Dedifferentiated amniotic fluid mesenchymal stem cell (primary cell): ENCODE results near the gene BEND7.
"Not testable (repeated sequence)": the region's sequence is repeated elsewhere in the genome, so short reads cannot be mapped to it uniquely, and the experiment has no call there.

ENCODE experiments used
- DNase-seq: peaks from one replicate; pipeline ENCODE4 v3.0.0-alpha.2; 2016; ENCODE audit errors: extremely low spot score

Gene BEND7

DNA sequence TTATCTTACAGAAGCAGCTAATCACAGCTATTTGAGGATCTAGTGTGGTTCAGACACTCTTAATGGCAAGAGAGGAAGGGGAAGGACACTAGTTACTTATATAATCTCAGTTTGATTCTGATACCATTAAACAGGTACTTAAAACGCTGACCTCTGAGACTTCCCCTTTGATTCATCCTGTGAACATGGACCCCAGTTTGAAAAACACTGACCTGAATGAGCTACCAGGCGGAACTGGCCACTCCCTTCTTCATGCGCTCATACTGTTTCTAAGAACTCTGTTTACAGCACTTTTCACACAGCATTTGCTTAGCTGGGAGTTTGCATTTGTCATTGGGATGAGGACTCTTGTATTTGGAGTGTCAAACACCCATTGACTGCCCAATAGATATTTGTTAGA lies 45.7 kb downstream of the BEND7 start:
- no peak for DNase-seq

DNA sequence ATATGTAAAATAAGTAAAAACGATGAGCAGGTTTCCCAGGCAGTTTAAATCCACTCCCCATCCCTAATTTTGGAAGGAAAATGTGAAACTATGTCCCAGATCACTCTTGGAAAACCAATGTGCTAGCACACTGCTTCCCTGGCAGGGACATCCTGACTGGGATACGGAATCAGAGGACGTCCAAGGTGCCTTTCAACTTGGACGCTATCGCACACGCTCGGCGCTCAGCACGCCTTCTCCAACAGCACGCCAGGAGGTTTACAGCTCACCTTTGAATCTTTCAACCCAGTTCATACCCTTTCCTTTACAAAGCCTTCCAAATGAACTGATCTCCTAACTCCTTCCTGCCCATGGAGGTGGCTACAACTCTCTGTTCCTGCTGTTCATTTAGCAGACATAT lies 47.1 kb downstream of the BEND7 start:
- DNase-seq: no peak

DNA sequence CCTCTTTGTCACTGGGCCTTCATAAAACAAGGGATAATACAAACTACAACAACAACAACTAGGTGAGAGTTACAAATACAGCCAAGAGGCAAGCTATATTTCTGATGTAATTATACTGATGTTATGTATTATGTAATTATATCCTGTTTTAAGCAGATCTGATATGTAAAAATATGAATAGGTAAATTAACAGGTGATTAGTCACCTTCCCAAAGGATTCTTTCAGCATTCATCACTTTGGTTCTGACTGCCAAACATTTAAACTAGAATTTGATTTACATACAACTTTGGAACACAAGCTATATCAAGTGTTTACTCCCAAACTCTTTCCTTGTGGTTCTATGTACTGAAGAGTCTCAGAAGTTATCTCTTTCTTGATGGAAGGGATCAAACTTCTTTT lies 53.7 kb downstream of the BEND7 start:
- no peak for DNase-seq

DNA sequence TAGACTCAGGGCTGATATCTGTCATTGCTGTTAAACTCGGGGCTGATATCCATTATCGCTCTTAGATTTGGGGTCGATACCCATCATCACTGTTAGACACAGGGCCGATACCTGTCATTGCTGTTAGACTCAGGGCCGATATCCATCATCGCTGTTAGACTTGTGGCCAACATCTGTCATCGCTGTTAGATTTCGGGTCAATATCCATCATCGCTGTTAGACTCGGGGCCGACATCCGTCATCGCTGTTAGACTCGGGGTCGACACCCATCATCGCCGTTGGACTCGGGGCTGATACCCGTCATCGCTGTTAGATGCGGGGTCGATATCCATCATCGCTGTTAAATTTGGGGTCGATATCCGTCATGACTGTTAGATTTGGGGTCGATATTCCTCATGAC lies 54.8 kb downstream of the BEND7 start:
- no peak for DNase-seq

DNA sequence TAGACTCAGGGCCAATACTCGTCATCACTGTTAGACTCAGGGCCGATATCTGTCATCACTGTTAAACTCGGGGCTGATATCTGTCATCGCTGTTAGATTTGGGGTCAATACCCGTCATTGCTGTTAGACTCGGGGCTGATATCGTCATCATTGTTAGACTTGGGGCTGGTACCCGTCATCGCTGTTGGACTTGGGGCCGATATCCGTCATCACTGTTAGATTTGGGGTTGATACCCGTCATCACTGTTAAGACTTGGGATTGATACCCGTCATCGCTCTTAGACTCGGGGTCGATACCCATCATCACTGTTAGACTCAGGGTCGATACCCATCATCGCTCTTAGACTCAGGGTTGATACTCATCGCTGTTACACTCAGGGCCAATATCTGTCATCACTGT lies 56.5 kb downstream of the BEND7 start:
- DNase-seq: no peak

DNA sequence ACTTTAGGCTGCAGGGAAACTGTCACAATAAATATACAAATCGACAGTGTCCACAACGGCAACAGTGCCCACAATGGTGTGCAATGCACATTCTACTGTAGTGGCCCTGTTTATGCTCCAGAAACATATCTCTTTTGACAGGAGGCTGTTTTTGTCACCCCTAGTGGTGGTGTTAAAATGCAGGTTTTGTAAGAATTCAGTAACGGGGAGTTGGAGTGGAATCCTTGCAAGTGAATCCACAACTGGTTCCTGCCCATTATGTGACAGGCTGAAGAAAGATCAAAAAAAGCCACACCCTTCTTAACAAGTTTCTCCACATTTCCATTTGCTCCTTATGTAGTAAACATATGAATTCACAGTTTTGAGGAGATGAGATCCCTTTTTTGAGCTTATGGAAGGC lies 58.5 kb downstream of the BEND7 start:
- no peak for DNase-seq

DNA sequence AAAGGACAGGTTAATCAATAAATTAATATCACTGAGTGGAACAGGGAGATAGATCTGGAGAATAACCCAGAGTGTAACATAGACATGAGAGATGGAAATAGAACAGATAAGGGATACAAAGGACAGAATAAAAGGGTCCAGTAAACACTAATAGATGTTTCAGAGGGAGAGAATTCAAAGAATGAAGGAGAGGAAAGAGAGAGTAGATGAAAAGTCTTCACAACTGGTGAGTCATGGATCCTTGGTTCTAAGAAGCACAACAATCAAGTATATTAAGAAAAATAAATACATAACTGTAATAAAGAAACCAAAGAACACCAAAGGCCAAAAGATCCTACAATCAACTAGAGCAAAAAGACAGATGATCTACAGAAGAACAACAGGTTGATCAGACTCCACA lies 66.3 kb downstream of the BEND7 start:
- DNase-seq: no peak

DNA sequence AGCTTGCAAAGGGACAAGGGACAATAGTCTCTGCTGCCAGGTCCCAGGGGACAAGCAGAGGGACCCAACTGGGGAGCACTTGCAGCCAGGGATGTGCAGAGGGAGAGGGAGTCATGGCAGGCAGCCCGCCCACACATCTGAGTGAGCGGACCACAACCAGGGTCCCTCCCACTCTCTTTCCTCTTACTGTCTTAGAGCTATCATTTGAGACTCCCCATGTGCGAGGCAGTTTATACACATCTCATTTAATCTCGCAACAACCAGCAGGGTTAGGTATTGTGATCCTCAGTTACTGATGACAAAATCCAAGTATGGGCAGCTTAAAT lies 70.2 kb downstream of the BEND7 start:
- DNase-seq: no peak

DNA sequence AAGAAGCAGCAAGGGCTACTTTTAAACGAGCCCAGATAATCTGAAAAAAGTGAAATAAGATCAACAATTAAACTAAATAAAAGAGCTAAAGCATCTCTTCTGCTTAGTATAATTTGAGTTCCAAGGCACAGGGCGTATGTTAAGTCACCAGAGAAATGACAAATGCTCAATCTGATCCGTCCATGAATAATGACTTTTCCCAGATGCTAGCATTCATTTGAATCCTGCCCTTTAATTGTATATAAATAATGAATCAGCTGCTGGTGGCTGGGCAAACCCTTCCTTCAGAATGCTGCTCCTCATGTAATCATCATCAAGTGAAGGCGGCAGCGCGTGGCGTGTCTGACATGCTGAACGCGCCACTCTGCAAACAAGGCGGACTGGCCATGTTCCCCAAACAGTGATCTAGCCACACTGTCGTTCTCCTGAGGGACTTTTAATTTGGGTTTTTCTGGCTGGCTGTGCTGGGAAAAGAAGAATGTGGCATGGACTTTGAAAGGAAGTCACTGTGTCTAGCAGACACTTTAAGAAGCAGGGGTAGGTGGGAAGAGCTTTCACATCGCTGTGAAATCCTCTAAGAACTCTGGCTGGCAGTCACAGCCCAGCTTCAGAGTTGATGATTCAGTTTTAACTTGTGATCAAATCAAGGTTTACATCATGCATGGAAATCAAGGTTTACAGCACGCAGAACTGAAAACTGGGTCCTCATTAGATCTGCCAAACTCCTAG lies 70.7 kb downstream of the BEND7 start:
- no peak for DNase-seq

DNA sequence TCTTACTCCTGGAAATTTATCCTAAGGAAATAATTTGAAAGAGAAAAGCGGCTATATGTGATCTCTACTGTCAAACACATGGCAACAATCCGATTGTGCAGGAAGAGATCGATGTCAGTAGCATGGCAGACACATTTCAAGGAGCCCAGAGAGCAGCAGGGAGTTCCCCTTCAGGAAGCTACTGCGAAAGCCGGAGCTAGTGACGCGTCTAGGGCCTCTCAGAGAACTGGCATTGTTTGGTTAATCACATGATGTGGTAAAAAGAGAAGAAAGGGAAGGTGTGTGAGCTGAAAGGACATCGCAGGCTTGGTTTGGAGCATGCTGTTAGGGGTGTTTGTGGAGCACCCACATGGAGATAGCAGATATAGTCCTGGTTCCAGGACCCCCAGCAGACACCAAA lies 74.9 kb downstream of the BEND7 start:
- DNase-seq: no peak

DNA sequence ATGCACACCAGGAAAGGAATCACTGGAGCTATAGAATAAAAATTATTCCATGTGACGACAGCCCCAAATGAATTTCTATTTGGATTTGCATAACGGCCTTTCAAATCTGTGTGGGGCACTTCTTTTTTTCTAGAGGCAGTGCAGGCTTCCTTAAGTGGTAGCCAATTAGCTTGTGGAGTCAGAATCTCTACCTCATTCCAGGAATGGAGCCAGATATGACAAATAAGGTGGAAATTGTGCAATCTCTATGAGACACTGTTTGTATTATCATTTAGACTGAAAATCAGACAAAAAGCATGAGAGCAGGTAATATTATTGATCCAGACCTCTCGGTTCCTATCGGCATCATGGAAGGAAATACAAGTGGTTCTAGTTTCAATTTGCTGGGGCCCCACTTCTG lies 78.7 kb downstream of the BEND7 start:
- DNase-seq: no peak

DNA sequence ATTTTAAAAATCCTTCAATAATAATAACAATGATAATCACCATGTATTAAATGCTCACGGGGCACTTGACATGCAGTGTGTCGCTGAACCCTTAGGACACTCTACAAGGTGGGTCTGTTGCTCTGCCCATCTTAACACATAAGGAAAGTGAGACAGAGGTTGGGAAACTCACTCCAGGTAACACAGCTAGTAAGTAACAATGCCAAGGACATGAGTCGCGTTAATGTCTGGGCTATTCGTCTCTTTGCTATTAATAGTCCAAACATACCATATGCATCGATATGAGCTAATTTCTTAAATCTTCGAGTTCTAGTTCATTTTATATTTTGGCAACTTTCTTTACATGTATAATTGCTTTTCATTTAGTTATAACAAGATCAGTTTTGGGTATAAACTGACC lies 79.5 kb downstream of the BEND7 start:
- DNase-seq: no peak

DNA sequence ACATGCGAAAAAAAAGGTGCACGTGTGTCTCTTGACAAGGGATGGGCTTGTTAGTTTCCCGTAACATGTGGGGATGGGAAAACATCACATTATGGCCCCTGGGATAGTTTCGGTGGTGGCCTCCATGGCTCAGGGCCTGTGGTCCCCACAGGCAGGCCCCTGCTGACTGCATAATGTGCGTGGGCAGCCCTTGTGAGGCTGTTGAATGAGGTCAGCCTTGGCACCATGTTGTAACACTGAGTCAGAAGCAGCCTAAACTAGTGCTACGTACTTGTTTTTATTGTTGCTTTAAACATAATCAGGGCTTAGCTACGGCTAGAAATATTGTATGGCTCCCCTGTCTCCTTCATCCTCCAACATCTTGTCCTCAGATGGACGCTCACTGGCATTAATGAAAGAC lies 80.6 kb downstream of the BEND7 start:
- no peak for DNase-seq

DNA sequence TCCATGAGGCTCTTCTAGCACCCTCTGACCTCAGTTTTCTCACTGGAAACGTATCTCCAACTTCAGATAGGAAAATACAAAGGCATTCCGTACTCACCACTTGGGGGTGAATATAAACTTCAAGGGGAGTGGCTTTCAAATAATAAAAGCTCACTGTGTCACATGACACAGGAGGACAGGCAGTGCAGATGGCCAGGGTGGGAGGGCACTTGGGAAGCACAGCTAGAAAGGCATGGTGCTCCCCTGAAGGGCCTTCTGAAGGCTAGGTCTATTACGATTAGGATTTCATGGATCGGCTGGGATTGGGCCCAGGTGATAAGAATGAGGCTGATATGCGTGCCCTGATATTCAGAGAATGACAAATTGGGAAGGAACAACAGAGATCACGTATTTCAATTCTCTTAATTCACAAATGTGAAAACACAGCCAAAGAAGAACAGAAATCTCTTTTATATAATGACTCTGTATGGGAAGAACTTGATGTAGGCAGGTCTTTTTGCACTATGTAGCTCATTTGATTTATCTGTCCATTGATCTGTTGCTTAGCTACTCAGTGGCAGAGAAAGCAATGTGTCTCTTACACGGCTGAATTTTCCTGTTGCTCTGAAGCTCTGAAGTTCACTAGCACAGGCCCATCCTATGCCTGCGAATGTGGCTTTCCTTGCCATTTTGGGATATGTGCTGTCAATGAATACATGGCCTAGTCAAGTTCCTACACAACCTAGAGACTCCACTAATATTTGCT lies 83.0 kb downstream of the BEND7 start:
- no peak for DNase-seq

DNA sequence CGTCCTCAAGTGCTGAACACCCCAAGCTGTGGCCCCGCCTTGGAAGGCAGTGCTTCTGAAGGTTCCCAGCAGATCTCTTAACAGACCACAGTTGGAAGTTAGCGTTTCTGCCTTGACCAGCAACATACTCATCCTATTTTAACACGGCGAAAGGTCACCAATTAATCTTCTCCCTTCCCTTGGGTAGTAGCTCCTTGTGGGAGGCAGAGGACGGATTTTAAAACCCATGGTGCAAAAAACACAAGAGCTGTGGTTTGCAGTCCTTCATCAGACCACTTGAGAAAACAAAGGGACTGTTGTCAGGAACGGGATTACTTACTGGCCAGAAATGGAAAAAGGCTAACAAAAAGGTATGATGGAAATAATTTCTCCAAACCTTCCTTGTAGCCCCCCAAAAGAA lies 87.3 kb downstream of the BEND7 start:
- DNase-seq: no peak

DNA sequence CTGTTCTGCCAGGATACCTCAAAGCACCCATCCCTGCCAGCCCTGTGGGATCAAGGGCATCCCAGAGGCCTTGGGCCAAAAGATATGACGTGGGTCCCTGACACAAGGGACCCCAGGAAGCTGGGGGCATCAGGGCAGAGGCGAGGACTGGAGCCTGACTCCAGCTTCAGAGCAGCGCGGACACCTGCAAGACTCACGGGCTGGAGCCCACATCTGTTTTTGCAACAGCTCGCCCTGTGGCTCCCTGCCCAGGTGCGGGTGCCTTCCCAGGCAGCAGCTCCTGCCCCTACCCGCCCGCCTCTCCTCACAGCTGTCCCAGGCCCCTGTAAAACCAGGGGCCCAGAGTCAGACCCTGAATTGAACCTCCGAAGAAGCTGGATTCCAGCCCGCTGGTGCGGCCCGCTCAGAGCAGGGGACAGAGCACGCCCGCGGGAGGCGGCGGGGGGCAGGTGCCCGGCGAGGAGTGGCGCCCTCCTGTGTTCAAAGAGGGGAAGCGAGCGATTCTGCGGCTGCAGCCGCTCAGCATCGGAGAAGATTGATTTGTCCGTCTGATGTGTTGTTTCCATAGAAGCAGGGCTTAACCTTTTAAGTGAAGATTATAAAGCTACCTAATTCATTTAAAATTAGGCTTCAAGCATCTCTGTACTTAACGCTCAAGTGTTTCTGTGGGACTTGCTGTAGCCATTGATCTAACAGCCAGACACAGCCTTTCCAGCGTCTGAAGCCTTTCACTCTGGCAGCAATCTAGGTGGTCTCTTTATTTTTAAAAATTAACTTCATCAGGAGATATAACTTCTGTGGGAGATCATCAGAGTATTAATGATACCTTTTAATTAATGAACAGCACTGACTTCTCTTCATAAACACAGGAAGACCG lies 88.4 kb downstream of the BEND7 start:
- DNase-seq: no peak

DNA sequence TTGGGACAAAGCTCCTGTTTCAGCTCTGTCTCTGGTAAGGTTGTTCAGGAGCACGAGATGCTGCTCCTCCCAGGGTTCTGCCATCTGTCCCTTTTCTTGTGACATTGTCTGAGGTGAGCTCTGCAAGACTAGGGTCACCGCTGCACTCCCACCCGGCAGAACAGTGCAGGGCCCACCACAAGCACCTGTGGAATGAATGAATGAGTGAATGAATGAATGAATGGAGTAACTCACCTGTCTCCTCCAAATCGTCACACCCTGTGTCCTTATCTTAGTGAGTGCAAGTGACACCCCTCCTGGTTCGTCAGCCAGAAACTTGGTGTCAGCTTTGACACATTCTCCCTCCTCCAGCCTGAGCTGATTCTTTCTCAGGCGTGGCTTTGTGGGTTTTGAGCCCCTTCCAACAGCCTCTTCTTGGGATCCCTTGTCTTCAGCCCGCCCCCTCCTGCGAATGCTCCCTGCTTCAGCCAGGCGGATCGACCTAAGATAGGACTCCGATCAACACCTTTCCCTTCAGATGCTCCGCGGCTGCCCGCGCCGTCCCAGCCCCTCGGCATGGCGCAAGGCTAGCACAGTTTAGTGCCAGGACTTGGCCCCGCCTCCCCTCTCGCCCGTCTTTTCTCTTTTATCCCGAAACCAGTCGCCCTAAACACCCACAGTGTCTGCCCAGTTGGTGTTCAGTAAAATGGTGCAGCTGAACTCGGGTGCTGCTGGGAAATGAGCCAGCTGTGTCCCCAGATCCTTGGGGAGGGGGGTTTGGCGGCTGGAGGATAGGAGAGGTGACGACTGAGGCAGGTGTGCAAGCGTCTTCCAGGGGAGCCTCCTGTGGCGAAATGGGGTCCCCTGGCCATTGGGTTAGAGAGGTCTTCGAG lies 89.3 kb downstream of the BEND7 start:
- no peak for DNase-seq

DNA sequence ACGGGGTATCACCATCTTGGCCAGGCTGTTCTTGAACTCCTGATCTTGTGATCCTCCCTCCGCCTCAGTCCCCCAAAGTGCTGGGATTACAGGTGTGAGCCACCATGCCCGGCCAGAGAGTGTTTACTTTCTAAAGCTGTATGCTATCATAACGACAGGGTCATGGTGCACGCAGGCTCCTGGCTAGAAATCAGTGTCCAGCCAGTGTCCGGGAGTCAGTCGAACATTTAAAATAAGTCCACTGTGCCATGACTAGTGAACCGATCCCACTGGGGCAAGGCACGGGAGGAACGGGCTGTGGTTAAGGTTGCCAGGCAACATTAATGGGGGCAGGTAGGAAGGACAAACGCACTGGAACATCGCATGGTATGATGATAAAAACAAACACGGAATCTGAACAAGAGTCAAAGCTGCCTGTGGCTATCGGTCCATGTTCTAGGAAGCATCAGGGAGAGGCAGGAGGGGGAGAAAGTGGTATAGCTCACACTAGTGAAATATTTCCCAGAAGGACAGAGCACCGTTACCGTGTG lies 91.7 kb downstream of the BEND7 start:
- DNase-seq: no peak

DNA sequence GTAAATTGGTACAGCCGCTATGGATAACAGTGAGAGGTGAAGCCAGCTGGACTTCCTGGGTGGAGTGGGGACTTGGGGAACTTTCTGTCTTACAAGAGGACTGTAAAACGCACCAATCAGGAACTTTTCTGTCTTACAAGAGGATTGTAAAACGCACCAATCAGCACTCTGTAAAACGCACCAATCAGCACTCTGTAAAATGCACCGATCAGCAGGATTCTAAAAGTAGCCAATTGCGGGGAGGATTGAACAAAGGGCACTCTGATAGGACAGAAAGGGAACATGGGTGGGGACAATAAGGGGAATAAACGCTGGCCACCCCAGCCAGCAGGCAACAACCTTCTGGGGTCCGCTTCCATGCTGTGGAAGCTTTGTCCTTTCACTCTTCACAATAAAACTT lies 100.9 kb downstream of the BEND7 start:
- not testable (repeated sequence) for DNase-seq

DNA sequence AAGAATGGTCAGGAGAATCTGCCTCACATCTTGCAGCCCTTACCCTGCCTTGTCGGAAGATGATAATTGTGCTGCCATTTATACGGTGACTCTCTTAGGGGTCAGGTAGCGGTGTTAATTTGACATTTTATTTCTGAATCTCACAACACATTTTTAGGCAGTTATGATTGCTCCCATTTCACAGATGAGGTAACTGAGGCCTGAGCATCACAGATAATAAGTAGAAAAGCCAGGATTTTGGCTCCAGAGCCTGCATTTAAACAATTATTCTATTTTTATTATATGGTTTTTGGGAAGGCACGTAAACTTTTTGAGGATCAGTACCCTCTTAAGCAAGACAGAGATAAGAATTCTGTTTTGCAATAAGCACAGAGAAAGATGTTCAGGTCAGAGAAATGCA lies 103.4 kb downstream of the BEND7 start:
- DNase-seq: no peak

DNA sequence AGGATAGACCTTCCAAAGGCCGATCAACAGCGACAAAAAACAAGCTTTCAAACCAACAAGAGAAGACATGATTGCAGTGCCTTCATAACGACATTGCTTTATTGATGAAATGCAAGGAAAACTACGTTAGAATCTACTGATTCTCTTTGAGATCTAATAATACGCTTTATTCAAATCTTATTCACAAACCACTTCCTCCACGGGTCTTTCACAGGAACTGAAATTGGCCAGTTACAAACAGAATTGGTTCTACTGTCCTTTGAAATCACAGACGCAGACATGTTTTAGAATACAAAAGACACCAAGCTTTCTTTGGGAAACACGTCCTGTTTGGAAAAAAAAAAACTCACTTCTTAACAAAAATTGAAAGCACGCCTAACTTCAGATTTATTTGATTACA lies 106.0 kb downstream of the BEND7 start:
- DNase-seq: no peak
